ENCODE data around the gene SETMAR. TPM values are rescaled to one million over a fixed set of nuclear protein-coding genes. Genes with fewer than 3 reads are reported as not detected.
"Not testable (repeated sequence)": the region's sequence is repeated elsewhere in the genome, so short reads cannot be mapped to it uniquely, and the experiment has no call there.

The SETMAR gene
- total and polyA plus RNA-seq, 8 donors, result 3.1 to 28.0 (median 11.6) TPM

DNA sequence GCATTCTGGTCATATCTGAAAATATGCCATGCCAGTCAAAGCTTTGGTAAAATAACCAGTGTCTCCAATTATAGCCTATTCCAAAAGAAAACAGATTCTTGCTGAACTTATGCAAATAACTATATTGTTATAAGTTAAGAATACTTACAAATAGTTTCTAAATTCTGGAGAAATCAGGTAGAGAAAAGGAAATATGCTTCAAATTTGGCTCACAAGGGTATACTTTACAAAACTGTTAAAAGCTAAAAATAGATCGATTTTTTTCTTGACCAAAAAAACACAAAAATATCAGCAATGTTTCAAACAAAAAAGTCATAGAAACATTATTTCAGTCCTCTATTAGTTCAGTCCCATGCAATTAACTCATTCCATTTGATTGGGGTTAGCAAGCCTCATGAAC is 23.7 kb downstream of the SETMAR start:
- no peak overlapping the region for H3K27ac ChIP-seq
- 82 to 100% (median 97%) methylated on average over 1 of the region's 1 CpG for WGBS, 5 donors
- TF ChIP-seq POLR2A (IDR thresholded peaks at IDR 0.05), result no peak
- no peak for TF ChIP-seq EP300 (IDR thresholded peaks at IDR 0.05)
- TF ChIP-seq, protein P1, sequence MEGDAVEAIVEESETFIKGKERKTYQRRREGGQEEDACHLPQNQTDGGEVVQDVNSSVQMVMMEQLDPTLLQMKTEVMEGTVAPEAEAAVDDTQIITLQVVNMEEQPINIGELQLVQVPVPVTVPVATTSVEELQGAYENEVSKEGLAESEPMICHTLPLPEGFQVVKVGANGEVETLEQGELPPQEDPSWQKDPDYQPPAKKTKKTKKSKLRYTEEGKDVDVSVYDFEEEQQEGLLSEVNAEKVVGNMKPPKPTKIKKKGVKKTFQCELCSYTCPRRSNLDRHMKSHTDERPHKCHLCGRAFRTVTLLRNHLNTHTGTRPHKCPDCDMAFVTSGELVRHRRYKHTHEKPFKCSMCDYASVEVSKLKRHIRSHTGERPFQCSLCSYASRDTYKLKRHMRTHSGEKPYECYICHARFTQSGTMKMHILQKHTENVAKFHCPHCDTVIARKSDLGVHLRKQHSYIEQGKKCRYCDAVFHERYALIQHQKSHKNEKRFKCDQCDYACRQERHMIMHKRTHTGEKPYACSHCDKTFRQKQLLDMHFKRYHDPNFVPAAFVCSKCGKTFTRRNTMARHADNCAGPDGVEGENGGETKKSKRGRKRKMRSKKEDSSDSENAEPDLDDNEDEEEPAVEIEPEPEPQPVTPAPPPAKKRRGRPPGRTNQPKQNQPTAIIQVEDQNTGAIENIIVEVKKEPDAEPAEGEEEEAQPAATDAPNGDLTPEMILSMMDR (IDR thresholded peaks at IDR 0.05), result no peak
- TF ChIP-seq POLR2AphosphoS5 (IDR thresholded peaks at IDR 0.05), result no peak

DNA sequence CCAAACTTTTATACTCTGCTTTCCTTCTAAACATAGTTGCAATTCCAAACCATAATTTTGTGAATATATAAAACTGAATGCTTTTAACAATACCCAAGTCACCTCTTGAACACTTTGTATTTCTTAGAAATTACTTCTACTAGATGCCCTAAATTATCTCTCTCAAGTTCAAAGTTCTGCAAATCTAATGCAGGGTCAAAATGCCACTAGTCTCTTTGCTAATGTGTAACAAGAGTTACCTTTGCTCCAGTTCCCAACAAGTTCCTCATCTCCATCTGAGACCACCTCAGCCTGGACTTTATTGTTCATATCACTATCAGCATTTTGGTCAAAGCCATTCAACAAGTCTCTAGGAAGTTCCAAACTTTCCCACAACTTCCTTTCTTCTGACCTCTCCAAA is 26.6 kb downstream of the SETMAR start:
- H3K4me3 ChIP-seq; DNase-seq; H3K27ac ChIP-seq; H3K4me1 ChIP-seq; H3K27me3 ChIP-seq; intact Hi-C loops (cut with DNase I; ENCODE audit: low total_unique reads); H3K36me3 ChIP-seq: not testable (repeated sequence)
- peaks cover 3 to 14% (median 10%) of the 10 kb centered on the region in 4 donors for H3K9me3 ChIP-seq

More for the DNA sequence above, 23.7 kb downstream of the SETMAR start:
- peaks cover 3 to 14% (median 10%) of the 10 kb centered on the region in 4 donors for H3K9me3 ChIP-seq
- no peaks in the 10 kb centered on the region for H3K27me3 ChIP-seq
- no peak overlapping the region for H3K4me3 ChIP-seq
- DNase-seq, result no peak
- intact Hi-C loops (cut with DNase I; ENCODE audit: low total_unique reads), result no loop called here
- H3K36me3 ChIP-seq, result no peaks in the 10 kb centered on the region
- peaks cover 0 to 15% (median 5%) of the 10 kb centered on the region in 4 donors for H3K4me1 ChIP-seq

GRCh38 chr3:4332111-4332510 is 28.9 kb downstream of the SETMAR start:
- intact Hi-C loops (cut with DNase I; ENCODE audit: low total_unique reads), result no loop called here
- peaks cover 3 to 14% (median 10%) of the 10 kb centered on the region in 4 donors for H3K9me3 ChIP-seq
- no peak for TF ChIP-seq POLR2A (IDR thresholded peaks at IDR 0.05)
- TF ChIP-seq, protein P1 (IDR thresholded peaks at IDR 0.05), result no peak
- TF ChIP-seq POLR2AphosphoS5 (IDR thresholded peaks at IDR 0.05), result no peak
- no peak for TF ChIP-seq EP300 (IDR thresholded peaks at IDR 0.05)
- H3K4me1 ChIP-seq, result no peaks in the 10 kb centered on the region
- no peak overlapping the region for H3K27ac ChIP-seq
- H3K36me3 ChIP-seq, result no peaks in the 10 kb centered on the region
- WGBS, 5 donors, result 91 to 99% (median 94%) methylated on average over 1 of the region's 1 CpG
- no peak for DNase-seq
- no peak overlapping the region for H3K4me3 ChIP-seq
- no peaks in the 10 kb centered on the region for H3K27me3 ChIP-seq

GRCh38 chr3:4332574-4332973 is 29.4 kb downstream of the SETMAR start:
- WGBS, 5 donors, result 89 to 94% (median 94%) methylated on average over 3 of the region's 3 CpGs
- no peak for TF ChIP-seq EP300 (IDR thresholded peaks at IDR 0.05)
- no peak for TF ChIP-seq POLR2A (IDR thresholded peaks at IDR 0.05)
- no peak for TF ChIP-seq POLR2AphosphoS5 (IDR thresholded peaks at IDR 0.05)
- TF ChIP-seq, protein P1 (IDR thresholded peaks at IDR 0.05), result no peak
- intact Hi-C loops (cut with DNase I; ENCODE audit: low total_unique reads), result no loop called here

DNA sequence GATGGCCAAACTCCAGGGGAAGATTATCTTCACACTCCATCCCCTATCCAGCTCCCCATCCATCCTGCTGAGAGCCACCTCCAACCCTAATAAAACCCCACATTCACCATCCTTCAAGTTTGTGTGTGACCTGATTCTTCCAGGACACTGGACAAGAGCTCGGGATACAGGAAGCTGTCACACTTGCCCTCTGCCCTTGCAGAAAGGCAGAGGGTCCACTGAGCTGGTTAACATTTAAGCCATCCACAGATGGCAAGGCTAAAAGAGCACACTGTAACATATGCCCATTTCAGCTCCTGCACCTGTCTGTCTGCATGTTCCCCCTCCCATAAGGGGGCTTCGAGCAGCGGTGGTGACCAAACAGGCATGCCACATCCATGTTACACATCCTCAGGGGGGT is 29.8 kb downstream of the SETMAR start:
- intact Hi-C loops (cut with DNase I; ENCODE audit: low total_unique reads), result no loop called here
- Histone ChIP-seq H3K4me1 (no peaks in the 10 kb centered on the region), H3K4me3 (no peak overlapping the region), H3K27me3 (no peaks in the 10 kb centered on the region), H3K9me3 (peaks cover 3 to 14% (median 10%) of the 10 kb centered on the region in 4 donors), H3K36me3 (no peaks in the 10 kb centered on the region), H3K27ac (no peak overlapping the region)
- no peak for DNase-seq
- 87 to 99% (median 94%) methylated on average over 2 to 3 of the region's 3 CpGs for WGBS, 5 donors
- TF ChIP-seq POLR2A (IDR thresholded peaks at IDR 0.05), result no peak
- TF ChIP-seq, protein P1 (IDR thresholded peaks at IDR 0.05), result no peak
- no peak for TF ChIP-seq POLR2AphosphoS5 (IDR thresholded peaks at IDR 0.05)
- TF ChIP-seq EP300 (IDR thresholded peaks at IDR 0.05), result no peak

More at GRCh38 chr3:4332574-4332973, 29.4 kb downstream of the SETMAR start:
- Histone ChIP-seq H3K36me3 (no peaks in the 10 kb centered on the region), H3K4me1 (no peaks in the 10 kb centered on the region), H3K4me3 (no peak overlapping the region), H3K27me3 (no peaks in the 10 kb centered on the region), H3K9me3 (peaks cover 3 to 14% (median 10%) of the 10 kb centered on the region in 4 donors), H3K27ac (no peak overlapping the region)
- DNase-seq, result no peak

All from stomach (tissue), 9 donors.